NT2/D1 (cell line): Measurements from ENCODE around the gene GBX1.

Experiments
- DNase-seq: peaks from one replicate; pipeline ENCODE4 v3.0.0-alpha.2; 2011; ENCODE audit warnings: low read depth, low spot score
- H3K27me3 ChIP-seq: 2 replicates; pipeline ENCODE4 v1.6.0; 2011; ENCODE audit warnings: mild to moderate bottlenecking; ENCODE audit not compliant: insufficient read length, insufficient read depth
- H3K36me3 ChIP-seq: 2 replicates; pipeline ENCODE4 v1.6.1; 2011; ENCODE audit warnings: mild to moderate bottlenecking, low read length, mixed read lengths; ENCODE audit not compliant: insufficient read depth, insufficient read length
- H3K4me1 ChIP-seq: 2 replicates; pipeline ENCODE4 v1.5.1; 2011; ENCODE audit not compliant: insufficient read depth, insufficient read length
- H3K4me3 ChIP-seq: 2 replicates; pipeline ENCODE4 v1.5.1; 2011; ENCODE audit warnings: low read depth; ENCODE audit not compliant: insufficient read length
- H3K9ac ChIP-seq: 2 replicates; pipeline ENCODE4 v1.6.0; 2011; ENCODE audit warnings: low read depth; ENCODE audit not compliant: insufficient read length
- H3K9me3 ChIP-seq: 2 replicates; pipeline ENCODE4 v1.5.1; 2011; ENCODE audit warnings: mild to moderate bottlenecking, low read length; ENCODE audit not compliant: insufficient read depth
- SUZ12 ChIP-seq: IDR thresholded peaks from 2 replicates; pipeline ENCODE4 v1.6.1; 2011; ENCODE audit not compliant: insufficient read length, insufficient read depth; ENCODE audit errors: extremely low read depth
- YY1 ChIP-seq: IDR thresholded peaks from 2 replicates; pipeline ENCODE4 v1.6.1; 2011; ENCODE audit not compliant: insufficient read length, insufficient read depth
- ZNF274 ChIP-seq: IDR thresholded peaks from 2 replicates; pipeline ENCODE4 v1.6.1; 2011; ENCODE audit warnings: mild to moderate bottlenecking, low read depth, low read length

GBX1 gene

DNA sequence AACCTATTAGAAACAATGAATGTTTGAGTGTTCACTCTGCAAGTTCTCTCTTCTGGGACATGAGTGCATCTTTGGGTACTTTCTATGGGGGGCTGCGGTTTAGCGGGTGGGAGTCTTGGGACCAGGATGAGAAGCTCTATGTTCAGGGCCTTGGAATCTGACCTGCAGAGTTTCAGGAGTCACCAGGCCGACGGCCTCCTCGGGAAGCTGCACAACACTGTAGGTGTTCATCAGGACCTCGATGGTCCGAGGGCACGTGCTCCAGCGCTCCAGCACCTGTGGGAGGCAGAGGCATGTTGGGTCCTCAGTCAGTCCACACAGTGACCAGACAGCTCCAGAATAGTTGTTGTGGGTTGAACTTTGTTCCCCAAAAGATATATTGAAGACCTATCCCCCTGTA, 8.9 kb upstream of the GBX1 start:
- peaks cover 4% of the 10 kb centered on the region for H3K4me1 ChIP-seq
- H3K27me3 ChIP-seq = peaks cover 8% of the 10 kb centered on the region
- no peak overlapping the region for H3K4me3 ChIP-seq
- no peak for DNase-seq
- peaks cover 36% of the 10 kb centered on the region; the same call in 1 of the 2 replicates for H3K9me3 ChIP-seq
- no peaks in the 10 kb centered on the region for H3K36me3 ChIP-seq
- no peak overlapping the region for H3K9ac ChIP-seq
- TF ChIP-seq ZNF274 = no peak

DNA sequence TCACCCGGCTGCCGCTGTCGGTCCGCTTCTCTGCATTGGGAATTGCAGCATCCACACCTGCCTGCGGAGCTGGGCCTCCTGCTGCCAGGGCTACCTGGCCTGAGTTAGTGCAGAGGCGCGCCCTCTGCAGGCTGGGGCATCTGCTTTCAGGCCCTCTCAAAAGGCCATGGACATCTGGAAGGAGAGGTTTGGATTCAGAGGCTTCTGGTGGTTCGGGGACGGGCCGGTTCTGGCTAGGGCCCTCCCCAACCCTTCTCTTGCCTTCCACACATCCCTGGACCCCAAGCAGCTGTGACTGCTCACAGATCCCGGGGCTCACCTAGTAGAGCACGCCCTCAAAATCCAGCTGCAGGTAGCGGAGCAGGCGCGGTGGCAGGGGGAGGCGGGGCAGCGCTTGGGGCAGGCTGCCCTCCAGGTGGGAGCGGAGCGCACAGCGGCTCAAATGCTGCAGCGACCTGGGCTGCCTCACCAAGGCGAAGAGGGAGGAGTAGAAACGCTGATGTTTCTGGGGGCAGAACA, 8.4 kb upstream of the GBX1 start:
- no peak for DNase-seq
- peaks cover 8% of the 10 kb centered on the region for H3K27me3 ChIP-seq
- H3K4me1 ChIP-seq = peaks cover 4% of the 10 kb centered on the region
- H3K36me3 ChIP-seq = no peaks in the 10 kb centered on the region
- TF ChIP-seq SUZ12 (no peak), YY1 (no peak), ZNF274 (no peak)
- no peak overlapping the region for H3K4me3 ChIP-seq
- no peak overlapping the region for H3K9ac ChIP-seq
- H3K9me3 ChIP-seq = peaks cover 36% of the 10 kb centered on the region; the same call in 1 of the 2 replicates

DNA sequence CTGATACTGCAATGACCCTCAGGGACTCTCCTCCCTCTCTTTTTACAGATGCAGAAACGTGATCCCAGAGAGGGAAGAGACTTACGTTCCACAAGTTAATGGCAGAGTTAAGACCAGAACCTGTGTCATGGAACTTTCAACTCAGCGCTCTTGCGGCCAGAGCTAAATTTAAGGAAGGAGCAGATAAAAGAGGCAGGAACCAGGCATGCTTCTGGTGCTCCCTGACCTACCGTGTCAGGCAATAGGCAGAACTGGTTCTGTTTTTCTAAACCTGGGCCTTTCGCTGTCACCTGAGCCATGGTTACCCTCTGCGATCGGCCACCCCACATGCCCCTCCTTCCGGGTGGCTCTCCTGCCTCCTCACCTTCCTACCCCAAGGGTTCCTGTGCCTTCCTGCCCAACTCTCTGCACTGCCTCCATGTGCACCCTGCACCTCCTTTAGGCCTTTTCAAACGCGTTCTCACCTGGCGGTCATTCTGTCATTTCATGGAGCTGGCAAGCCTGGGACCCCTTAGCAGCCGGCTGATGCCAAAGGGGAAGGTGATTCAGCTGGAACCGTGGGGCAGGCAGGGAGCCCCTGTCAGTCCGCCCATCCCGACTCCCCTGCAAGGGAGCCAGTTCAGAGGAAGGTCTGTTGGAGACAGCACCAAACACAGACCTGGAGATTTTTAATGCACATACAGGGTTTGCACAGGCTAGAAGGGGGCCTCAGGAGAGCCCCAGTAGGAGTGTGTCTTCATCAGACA, 7.7 kb upstream of the GBX1 start:
- no peaks in the 10 kb centered on the region for H3K36me3 ChIP-seq
- H3K9ac ChIP-seq = no peak overlapping the region
- DNase-seq = no peak
- H3K4me3 ChIP-seq = no peak overlapping the region
- TF ChIP-seq SUZ12 = no peak
- no peak for TF ChIP-seq ZNF274
- no peak for TF ChIP-seq YY1
- H3K9me3 ChIP-seq = peaks cover 36% of the 10 kb centered on the region; the same call in 1 of the 2 replicates
- peaks cover 4% of the 10 kb centered on the region for H3K4me1 ChIP-seq
- H3K27me3 ChIP-seq = peaks cover 12% of the 10 kb centered on the region

DNA sequence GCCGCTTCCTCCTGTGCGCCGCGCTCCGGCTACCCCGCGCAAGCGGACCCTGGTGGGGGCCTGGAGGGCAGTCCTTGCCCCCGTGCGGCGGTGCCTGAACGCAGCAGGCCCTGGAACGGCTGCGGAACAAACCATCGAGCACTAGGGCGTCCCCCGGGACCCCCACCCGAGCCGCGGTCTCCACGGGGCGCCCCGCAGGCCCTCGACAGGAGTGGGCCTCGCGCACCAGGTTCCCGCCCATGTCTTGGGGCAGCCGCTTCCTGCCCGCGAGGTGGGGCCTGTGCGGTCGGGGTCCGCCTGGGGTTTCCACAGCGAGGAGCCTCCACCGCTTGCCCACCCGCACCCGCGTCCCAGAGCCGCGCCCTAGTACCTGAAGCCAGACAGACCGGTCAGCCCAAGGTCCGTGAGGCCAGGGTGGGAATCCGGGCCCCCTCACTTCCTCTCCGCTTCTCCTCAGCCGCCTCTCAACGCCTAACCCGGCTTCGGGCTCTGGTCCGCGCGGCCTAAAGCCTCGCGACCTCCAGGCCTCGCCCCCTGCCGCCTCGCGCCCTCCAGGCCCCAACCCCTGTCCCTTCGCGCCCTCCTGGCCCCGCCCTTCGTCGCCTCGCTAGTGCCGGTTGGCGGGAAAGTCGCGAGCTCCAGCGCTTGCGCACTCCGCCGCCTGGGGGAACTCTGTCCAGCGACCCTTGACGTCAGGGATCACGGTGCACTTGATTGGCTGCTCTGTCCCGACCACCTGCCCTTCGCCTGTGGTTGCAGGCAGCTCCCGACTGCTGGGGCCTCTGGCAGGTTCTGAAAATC, 7.0 kb upstream of the GBX1 start:
- H3K9ac ChIP-seq = no peak overlapping the region
- TF ChIP-seq SUZ12 (no peak), YY1 (no peak), ZNF274 (no peak)
- peaks cover 4% of the 10 kb centered on the region for H3K4me1 ChIP-seq
- peaks cover 19% of the 10 kb centered on the region for H3K27me3 ChIP-seq
- H3K9me3 ChIP-seq = peaks cover 36% of the 10 kb centered on the region; the same call in 1 of the 2 replicates
- DNase-seq = no peak
- no peak overlapping the region for H3K4me3 ChIP-seq
- no peaks in the 10 kb centered on the region for H3K36me3 ChIP-seq

DNA sequence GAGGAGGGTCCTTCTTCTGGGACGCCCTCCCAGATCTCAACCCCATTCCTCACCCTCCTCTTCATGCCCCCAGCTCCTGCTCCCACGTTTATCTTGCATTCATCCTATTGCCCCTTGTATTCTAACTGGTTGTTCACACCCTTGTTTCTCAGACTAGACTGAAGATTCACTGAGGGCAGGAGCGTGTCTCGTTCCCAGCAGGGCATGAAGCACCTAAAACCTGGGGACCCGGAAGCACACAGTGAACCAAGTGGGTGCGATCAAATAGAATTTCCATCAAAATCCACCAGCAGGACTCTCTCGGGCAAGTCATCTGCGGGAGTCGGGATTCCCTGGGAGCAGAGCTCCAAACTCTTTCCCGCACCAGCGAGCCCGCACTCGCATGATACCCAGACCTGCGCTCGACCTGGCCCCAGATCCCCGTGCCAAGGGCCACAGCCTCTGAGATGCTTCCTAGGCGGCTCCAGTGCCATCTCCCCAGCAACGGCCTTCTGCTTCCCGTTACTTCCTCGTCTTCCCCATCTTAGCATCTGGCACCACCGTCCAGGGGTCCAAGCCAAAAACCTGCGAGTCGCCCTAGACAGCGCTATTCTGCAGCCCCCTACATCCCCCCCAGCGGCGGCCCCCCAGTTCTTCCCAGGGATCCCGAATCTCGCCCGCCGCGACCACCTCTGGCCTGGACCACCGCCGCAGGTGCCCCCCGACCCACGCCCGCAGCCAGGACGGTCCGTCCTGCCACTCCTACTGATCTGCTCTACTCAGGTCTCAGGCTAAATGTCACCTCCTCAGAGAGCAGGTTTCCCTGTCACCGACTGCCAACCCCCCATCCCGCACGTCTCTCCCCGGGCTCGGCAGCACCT, 6.1 kb upstream of the GBX1 start:
- H3K4me1 ChIP-seq = peaks cover 4% of the 10 kb centered on the region
- peaks cover 36% of the 10 kb centered on the region; the same call in 1 of the 2 replicates for H3K9me3 ChIP-seq
- TF ChIP-seq YY1 (no peak), ZNF274 (no peak), SUZ12 (no peak)
- peaks cover 24% of the 10 kb centered on the region for H3K27me3 ChIP-seq
- H3K9ac ChIP-seq = no peak overlapping the region
- no peak for DNase-seq
- no peaks in the 10 kb centered on the region for H3K36me3 ChIP-seq
- H3K4me3 ChIP-seq = no peak overlapping the region

DNA sequence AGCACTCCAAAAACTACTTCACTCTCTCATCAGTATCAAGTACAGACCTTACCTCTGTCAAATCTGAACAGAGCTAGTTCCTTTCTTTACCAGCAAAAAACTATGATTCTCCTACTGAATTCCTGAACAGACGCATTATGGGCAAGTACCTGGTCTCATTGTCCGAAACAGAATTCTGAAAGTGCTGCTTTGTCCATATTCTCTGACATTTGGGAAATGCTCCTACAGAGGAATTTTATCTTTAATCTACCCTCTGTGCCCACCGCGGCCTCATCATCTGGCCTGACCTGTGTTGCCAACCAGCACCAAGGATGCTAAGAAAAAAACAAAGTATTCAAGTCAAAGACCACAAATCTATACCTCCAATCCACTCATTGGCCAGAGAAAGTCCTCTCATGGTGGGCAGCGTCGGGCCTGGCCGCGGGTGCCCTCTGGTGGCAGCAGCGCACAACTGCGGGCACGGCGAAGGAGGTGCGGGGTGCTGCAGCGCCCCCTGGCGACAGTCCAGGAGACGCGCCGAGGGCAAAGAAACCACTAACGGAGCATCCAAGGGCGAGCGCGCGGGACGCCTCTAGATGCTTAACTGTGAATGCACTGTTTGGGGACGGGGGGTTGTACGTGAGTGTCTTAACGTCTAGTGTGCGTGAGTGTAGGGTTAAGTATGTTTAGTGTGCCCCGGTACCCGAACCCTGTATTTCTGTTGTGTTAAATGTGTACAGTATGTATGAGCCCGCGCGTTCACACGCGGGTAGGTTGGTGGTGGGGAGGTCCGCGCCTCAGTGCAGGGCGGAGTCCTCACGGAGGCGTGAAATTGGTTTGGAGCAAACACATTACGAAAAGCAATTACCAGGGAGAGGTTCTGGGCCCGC, 5.0 kb upstream of the GBX1 start:
- Histone ChIP-seq H3K4me1 (peaks cover 2% of the 10 kb centered on the region), H3K9ac (no peak overlapping the region), H3K27me3 (peaks cover 35% of the 10 kb centered on the region), H3K9me3 (peaks cover 36% of the 10 kb centered on the region; the same call in 1 of the 2 replicates), H3K36me3 (no peaks in the 10 kb centered on the region), H3K4me3 (no peak overlapping the region)
- peak; percentile 57 for DNase-seq
- TF ChIP-seq ZNF274 = no peak
- TF ChIP-seq YY1 = no peak
- no peak for TF ChIP-seq SUZ12
